Fibroblast of mammary gland (primary cell): ENCODE data around the gene SH2B2.

Experiments used
- DNase-seq: peaks from one replicate; pipeline ENCODE4 v3.0.0-alpha.2; 2010; ENCODE audit warnings: low read depth
- H3K4me3 ChIP-seq: 2 replicates; pipeline ENCODE4 v1.5.1; 2011; ENCODE audit warnings: low read depth, mild to moderate bottlenecking, low read length, moderate library complexity; ENCODE audit not compliant: control insufficient read depth
- CTCF ChIP-seq: conservative IDR thresholded peaks from 2 replicates; pipeline ENCODE4 v1.5.1; 2011; ENCODE audit warnings: low read depth, low read length, inconsistent platforms; ENCODE audit not compliant: control insufficient read depth, insufficient read depth

SH2B2 gene

DNA sequence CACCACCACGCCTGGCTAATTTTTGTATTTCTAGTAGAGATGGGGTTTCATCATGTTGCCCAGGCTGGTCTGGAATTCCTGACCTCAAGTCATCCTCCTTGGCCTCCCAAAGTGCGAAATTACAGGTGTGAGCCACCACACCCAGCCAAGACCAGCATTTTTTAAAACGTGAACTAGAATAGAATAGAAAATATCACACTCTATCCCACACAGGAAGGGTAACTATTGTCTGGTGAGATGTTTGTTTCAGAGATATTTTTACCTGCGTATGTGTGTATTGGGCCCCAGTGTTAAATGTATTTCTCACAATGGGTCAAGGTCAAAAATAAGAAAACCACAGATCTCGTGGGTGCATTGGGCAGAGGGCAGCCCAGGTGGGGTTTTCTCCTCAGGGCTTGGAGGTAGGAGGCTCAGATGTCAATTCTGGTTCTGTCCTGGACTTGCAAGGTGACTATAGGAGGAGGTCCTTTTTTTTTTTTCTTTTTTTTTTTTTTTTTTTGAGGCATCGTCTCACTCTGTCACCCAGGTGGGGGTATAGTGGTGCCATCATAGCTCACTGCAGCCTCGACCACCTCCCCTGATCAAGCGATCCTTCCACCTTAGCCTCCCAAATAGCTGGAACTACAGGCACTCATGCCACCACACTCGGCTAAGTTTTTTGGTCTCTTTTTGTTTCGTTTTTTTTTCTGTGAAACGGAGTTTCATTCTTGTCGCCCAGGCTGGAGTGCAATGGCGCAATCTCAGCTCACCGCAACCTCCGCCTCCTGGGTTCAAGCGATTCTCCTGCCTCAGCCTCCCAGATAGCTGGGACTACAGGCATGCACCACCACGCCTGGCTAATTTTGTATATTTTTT, 19.0 kb downstream of the SH2B2 start:
- no peak for TF ChIP-seq CTCF
- H3K4me3 ChIP-seq, result no peak overlapping the region
- no peak for DNase-seq

- no peak overlapping the region for H3K4me3 ChIP-seq
- no peak for DNase-seq
- no peak for TF ChIP-seq CTCF
Measured at GRCh38 chr7:102306916-102307677, 20.4 kb downstream of the SH2B2 start.

- no peak for TF ChIP-seq CTCF
Measured at GRCh38 chr7:102310414-102310815, 23.7 kb downstream of the SH2B2 start.

DNA sequence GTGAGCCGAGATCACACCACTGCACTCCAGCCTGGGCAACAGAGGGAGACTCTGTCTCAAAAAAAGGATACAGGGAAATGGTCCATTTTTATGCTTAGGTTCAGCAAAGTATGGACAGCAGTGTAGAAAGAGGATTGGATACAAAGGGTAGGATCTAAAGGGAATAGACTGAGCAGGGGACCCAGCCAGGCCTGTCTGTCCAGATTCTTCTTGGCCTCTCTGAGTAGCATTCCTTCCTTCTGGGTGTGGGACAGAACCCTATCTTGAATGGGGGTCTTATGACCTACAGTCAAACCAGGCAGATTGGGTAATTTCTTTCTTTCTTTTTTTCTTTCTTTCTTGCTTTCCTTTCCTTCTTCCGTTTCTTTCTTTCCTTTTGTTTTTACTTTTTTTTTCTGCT, 25.6 kb downstream of the SH2B2 start:
- DNase-seq, result no peak
- no peak overlapping the region for H3K4me3 ChIP-seq
- no peak for TF ChIP-seq CTCF

More at GRCh38 chr7:102310414-102310815, 23.7 kb downstream of the SH2B2 start:
- no peak overlapping the region for H3K4me3 ChIP-seq
- DNase-seq, result no peak

- DNase-seq, result no peak
- no peak for TF ChIP-seq CTCF
- no peak overlapping the region for H3K4me3 ChIP-seq
Measured at GRCh38 chr7:102313997-102314780, 27.5 kb downstream of the SH2B2 start.

DNA sequence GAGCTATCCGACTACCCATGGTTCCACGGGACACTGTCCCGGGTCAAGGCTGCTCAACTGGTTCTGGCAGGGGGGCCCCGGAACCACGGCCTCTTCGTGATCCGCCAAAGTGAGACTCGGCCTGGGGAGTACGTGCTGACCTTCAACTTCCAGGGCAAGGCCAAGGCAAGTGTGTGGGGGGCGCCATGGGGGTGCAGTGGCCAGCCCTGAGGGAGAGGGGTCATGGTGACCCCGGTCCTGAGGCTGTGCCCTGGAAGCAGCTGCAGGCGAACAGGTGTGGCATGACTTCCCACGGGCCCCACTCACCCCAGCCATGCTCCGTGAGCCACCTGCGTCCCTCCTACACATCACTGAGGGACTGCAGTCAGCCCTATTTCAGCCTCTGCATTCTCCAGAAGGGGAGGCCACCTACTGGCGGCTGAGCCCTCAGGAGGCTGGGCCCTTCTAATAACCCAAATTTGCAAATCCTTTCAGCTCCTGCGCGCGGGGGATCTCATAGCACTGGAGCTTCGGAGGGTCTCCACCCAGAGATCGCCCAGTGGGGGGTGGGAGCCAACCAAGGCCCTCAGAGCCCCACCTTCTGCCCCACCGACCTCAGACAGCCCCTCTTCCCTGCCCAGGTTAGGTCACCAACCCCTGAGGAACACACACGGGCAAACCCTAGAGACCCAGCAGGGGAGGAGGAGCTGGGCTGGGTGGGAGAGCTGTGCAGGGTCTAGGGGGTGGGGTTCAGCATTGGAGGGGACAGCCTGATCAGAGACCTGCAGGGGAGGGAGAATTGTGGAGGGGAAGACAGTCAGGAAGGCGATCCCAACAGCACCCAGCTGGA, 30.8 kb downstream of the SH2B2 start:
- no peak overlapping the region for H3K4me3 ChIP-seq
- no peak for TF ChIP-seq CTCF
- no peak for DNase-seq
